ENCODE measurements around the gene GDI1. TPM values are rescaled to one million over a fixed set of nuclear protein-coding genes. Genes with fewer than 3 reads are reported as not detected.

GDI1 gene
- total and polyA plus RNA-seq, 9 of the 15 experiments (the other 6 are each of a cell fraction or from before 2014, with no cell fraction given), result 0.97 to 82.6 (median 37.5) TPM

GRCh38 chrX:154409222-154409871 lies 27.6 kb upstream of the GDI1 start, which contains the start of gene DNASE1L1 (continued):
- TF ChIP-seq HCFC1 (IDR thresholded peaks at IDR 0.05; ENCODE audit: low read depth, low read length) (no peak), RNF2 (IDR thresholded peaks at IDR 0.05) (no peak), MAX (CRISPR knock-in tag; IDR thresholded peaks at IDR 0.05) (peak; percentile 38; the same call in 1 of the 2 replicates), NR2F6 (CRISPR knock-in tag; IDR thresholded peaks at IDR 0.05) (no peak), ZNF398 (CRISPR knock-in tag; IDR thresholded peaks at IDR 0.05) (no peak), HOMEZ (CRISPR knock-in tag; IDR thresholded peaks at IDR 0.05) (no peak), MEIS2 (IDR thresholded peaks at IDR 0.05; ENCODE audit: partially characterized antibody) (no peak), TRIM25 (IDR thresholded peaks at IDR 0.05; ENCODE audit: borderline replicate concordance) (no peak), RHOXF2B (CRISPR knock-in tag; conservative IDR thresholded peaks at IDR 0.05) (no peak), TCFL5 (CRISPR knock-in tag; conservative IDR thresholded peaks at IDR 0.05) (no peak), VEZF1 (CRISPR knock-in tag; IDR thresholded peaks at IDR 0.05) (peak; percentile 82), ZNF79 (CRISPR knock-in tag; IDR thresholded peaks at IDR 0.05; ENCODE audit: low read depth) (no peak), ZC3H8 (IDR thresholded peaks at IDR 0.05) (no peak), GABPB2 (CRISPR knock-in tag; conservative IDR thresholded peaks at IDR 0.05) (no peak), MBD2 (IDR thresholded peaks at IDR 0.05; ENCODE audit: borderline replicate concordance, low read depth) (0 out of 2 replicates have a peak, but pooled peaks have one; percentile 31), E2F8 (IDR thresholded peaks at IDR 0.05; ENCODE audit: low read depth, partially characterized antibody) (no peak), MTA3 (IDR thresholded peaks at IDR 0.05; ENCODE audit: borderline replicate concordance) (peak; percentile 80; the same call in 1 of the 2 replicates), ZNF780A (CRISPR knock-in tag; IDR thresholded peaks at IDR 0.05) (no peak), SP1 (CRISPR knock-in tag; IDR thresholded peaks at IDR 0.05) (peak; percentile 47; the same call in 1 of the 2 replicates)
